Fibroblast of pulmonary artery (primary cell): Measurements from ENCODE around the gene FAXC.

ENCODE experiments used
- DNase-seq: peaks from one replicate; pipeline ENCODE4 v3.0.0-alpha.2; 2010; ENCODE audit warnings: low read depth
- H3K4me3 ChIP-seq: replicated peaks from 2 replicates; pipeline ENCODE4 v1.5.1; 2011; ENCODE audit warnings: low read depth, mild to moderate bottlenecking, control low read depth, low read length, moderate library complexity
- TF ChIP-seq, protein P1 (sequence below): IDR thresholded peaks from 2 replicates; pipeline ENCODE4 v1.5.1; 2011; ENCODE audit warnings: mild to moderate bottlenecking, control low read depth, low read length, inconsistent platforms; ENCODE audit errors: missing control alignments

Gene FAXC

DNA sequence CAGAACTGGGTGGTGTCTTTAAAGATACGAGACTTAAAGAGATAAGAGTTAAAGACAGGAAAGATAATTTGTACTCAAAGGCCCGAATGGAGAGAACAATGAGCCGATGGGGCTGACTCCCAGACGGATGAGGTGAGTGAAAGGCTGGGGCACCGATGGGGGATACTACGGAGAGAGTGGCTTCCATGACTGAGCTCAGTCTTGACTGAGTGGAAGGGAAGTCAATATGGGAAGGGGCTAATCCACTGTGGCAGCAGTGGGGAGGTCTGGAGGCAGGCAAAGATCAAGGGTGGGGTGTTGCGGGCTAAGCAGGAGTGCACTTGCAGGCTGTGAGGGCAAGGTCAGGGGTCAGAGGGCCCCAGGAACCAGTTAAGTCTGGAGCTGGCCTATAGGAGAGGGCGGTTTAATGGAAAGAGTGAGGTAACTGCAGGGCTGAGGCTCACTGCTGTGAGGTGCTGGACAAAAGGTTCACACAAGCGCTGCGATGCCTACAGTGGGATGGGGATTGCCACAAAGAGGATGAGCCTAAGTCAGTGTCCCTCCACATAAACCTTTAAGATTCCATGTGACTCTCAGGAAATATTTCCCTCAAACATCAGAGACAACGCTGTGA, 42.1 kb downstream of the FAXC start:
- no peak for DNase-seq
- TF ChIP-seq, protein P1, sequence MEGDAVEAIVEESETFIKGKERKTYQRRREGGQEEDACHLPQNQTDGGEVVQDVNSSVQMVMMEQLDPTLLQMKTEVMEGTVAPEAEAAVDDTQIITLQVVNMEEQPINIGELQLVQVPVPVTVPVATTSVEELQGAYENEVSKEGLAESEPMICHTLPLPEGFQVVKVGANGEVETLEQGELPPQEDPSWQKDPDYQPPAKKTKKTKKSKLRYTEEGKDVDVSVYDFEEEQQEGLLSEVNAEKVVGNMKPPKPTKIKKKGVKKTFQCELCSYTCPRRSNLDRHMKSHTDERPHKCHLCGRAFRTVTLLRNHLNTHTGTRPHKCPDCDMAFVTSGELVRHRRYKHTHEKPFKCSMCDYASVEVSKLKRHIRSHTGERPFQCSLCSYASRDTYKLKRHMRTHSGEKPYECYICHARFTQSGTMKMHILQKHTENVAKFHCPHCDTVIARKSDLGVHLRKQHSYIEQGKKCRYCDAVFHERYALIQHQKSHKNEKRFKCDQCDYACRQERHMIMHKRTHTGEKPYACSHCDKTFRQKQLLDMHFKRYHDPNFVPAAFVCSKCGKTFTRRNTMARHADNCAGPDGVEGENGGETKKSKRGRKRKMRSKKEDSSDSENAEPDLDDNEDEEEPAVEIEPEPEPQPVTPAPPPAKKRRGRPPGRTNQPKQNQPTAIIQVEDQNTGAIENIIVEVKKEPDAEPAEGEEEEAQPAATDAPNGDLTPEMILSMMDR: no peak
- H3K4me3 ChIP-seq: no peak overlapping the region

DNA sequence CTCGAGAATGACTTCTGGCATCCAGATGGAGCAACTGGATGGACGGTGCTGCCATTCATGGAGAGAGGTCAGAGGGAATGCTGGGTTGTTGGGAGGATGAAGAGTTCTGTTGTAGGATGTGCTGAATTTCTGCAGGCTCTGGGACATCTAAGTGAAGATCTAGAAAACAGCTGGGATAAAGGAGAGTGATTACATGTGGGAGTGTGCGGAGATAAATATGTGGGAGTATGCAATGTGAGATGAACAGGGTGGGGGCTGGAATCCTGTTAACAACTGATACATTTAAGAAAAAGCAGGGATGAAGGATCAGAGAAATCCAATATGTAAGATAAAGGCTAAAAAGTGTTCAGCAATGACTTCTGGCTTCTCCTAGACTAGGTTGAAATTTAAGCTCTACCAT, 43.1 kb downstream of the FAXC start:
- no peak for DNase-seq
- TF ChIP-seq, protein P1: no peak
- H3K4me3 ChIP-seq: no peak overlapping the region

DNA sequence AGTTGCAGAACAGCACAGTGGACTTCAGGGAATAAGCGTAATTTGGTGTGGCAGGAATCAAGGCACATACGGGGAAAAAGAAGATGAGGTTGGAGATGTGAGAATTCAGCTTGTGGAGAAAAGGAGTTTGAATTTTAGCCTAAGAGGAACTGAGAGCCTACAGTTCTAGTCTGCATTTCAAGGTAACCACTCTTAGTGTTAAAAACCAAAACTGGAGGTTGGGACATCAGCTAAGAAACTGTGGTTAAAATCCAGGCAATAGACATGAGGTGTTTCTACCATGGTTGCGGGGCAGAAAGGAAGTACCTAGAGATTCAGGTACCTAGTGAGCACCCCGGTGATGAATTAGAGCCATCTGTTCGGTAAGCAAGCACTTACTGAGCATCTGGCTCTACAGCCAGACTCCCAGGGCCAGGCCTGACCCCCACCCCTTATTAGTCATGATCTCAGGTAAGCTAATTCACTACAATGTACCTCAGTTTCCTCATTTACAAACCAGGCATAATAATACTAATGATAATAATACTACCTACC, 44.4 kb downstream of the FAXC start:
- DNase-seq: no peak
- TF ChIP-seq, protein P1: no peak
- no peak overlapping the region for H3K4me3 ChIP-seq

DNA sequence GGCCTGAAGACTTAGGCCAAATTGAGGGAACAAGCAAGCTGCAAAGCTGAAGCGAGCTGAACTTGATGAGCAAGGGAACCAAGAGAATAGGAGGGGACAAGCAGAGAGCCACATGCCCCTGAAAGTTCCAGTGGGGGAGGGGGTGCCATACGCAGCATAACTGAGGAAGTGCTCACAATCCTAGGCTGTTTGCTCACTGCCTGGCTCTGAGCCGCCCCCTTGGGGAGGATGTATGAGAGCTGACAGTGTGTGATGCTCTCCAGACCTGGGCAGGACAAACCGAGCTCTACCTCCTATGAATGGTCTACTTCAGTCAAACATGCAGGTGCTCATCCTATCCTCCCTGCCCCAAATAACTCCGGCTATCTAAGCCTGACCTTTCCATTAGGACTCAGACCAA, 52.1 kb downstream of the FAXC start:
- H3K4me3 ChIP-seq: no peak overlapping the region
- DNase-seq: no peak
- TF ChIP-seq, protein P1: no peak

DNA sequence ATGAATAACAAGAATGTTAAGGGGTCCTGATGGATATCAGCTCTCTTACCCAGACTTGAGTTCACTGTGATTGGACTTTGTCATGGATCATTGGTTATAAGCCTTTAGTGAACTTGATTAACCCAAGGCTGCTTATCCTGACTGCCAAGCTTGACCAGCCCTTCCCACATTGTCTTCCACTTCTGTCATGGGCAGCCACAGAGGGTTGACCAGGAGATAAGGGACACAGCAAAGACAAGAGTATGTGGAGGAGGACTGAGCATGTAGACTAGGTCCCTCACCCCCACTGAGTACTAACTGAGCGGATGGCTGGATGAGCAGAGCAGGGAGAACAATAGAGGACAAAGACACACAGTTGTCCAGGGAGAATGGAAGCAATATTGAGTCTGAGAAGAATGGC, 52.5 kb downstream of the FAXC start:
- TF ChIP-seq, protein P1: no peak
- no peak overlapping the region for H3K4me3 ChIP-seq
- no peak for DNase-seq

DNA sequence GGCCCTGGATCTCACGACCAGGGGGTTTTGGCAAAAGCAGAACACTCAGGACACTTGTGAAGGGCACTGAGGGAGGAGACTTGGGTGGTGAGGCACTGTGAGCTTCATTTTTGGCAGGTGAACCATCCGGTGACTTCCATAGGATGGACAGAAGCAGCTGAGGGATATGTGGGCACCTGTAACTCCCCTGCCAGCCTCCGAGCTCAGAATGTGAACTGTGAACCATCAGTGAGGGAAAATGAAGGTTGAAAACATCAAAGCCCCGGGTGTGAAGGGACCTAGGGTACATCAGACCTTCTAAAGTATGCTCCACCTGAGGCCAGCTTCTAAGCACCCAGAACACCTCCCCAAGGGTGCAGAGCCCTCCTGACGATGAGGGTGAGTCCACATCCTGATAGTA, 53.2 kb downstream of the FAXC start:
- no peak overlapping the region for H3K4me3 ChIP-seq
- no peak for DNase-seq
- TF ChIP-seq, protein P1: no peak

DNA sequence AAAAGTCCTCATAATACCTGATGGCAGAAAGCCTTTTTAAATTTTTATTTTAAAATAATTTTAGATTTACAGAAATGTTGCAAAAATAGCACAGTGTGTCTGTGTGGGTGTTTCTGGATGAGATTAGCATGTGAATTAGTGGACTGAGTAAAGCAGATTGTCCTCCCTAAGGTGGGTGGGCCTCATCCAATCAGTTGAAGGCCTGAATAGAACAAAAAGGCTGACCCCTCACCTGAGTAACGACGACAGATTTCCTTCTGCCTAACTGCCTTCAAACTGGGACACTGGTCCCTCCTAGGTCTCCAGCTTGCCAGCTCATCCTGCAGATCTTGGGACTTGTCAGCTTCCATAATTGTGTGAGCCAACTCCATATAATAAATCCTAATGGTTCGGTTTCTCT, 54.2 kb downstream of the FAXC start:
- no peak overlapping the region for H3K4me3 ChIP-seq
- DNase-seq: no peak
- TF ChIP-seq, protein P1: no peak
